Neural progenitor cell (in vitro differentiated cells): ENCODE results near the gene LGALS4. TPM values are rescaled to one million over a fixed set of nuclear protein-coding genes. Genes with fewer than 3 reads are reported as not detected.
"Not testable (repeated sequence)": the region's sequence is repeated elsewhere in the genome, so short reads cannot be mapped to it uniquely, and the experiment has no call there.

Source experiments
- DNase-seq: peaks from one replicate; pipeline ENCODE4 v3.0.0-alpha.2; 2016; ENCODE audit warnings: low spot score
- H2AFZ ChIP-seq: fragments of 200-600 bp; sonication (generic); replicated peaks from 2 replicates; pipeline ENCODE4 v1.6.1; 2016; ENCODE audit warnings: antibody characterized with exemption
- H3F3A ChIP-seq: fragments of 200-600 bp; sonication (generic); 2 replicates; pipeline ENCODE4 v1.6.1; 2016; ENCODE audit warnings: antibody characterized with exemption, low read depth
- H3K27ac ChIP-seq: fragments of 200-600 bp; sonication (generic); 2 replicates; pipeline ENCODE4 v1.5.1; 2016; ENCODE audit warnings: mild to moderate bottlenecking
- H3K27me3 ChIP-seq: fragments of 200-600 bp; sonication (generic); 2 replicates; pipeline ENCODE4 v1.6.1; 2016; ENCODE audit warnings: mild to moderate bottlenecking, moderate library complexity
- H3K36me3 ChIP-seq: fragments of 200-600 bp; sonication (generic); 2 replicates; pipeline ENCODE4 v1.5.1; 2016
- H3K4me1 ChIP-seq: fragments of 200-600 bp; sonication (generic); 2 replicates; pipeline ENCODE4 v1.6.1; 2016; ENCODE audit warnings: mixed run types
- H3K4me2 ChIP-seq: fragments of 200-600 bp; sonication (generic); 2 replicates; pipeline ENCODE4 v1.6.1; 2016
- H3K4me3 ChIP-seq: fragments of 200-600 bp; sonication (generic); 2 replicates; pipeline ENCODE4 v1.5.1; 2016
- H3K79me2 ChIP-seq: fragments of 200-600 bp; sonication (generic); 2 replicates; pipeline ENCODE4 v1.6.1; 2016; ENCODE audit warnings: low read depth
- H3K9ac ChIP-seq: fragments of 200-600 bp; sonication (generic); 2 replicates; pipeline ENCODE4 v1.6.1; 2016
- H3K9me3 ChIP-seq: fragments of 200-600 bp; sonication (generic); 2 replicates; pipeline ENCODE4 v1.5.1; 2016; ENCODE audit warnings: low read depth
- H4K20me1 ChIP-seq: fragments of 200-600 bp; sonication (generic); 2 replicates; pipeline ENCODE4 v1.6.1; 2016; ENCODE audit warnings: low read depth
- H3K27ac Mint-ChIP-seq: 3 replicates; pipeline ENCODE4 v1.8.0; 2021; ENCODE audit warnings: mixed read lengths
- H3K27me3 Mint-ChIP-seq: 2 replicates; pipeline ENCODE4 v1.8.0; 2022; ENCODE audit warnings: low read depth, mild to moderate bottlenecking, inconsistent platforms, moderate library complexity, mixed read lengths; ENCODE audit not compliant: insufficient read depth
- H3K36me3 Mint-ChIP-seq: 3 replicates; pipeline ENCODE4 v1.8.0; 2021; ENCODE audit warnings: mixed read lengths
- H3K4me1 Mint-ChIP-seq: 3 replicates; pipeline ENCODE4 v1.8.0; 2021; ENCODE audit warnings: mixed read lengths
- H3K4me3 Mint-ChIP-seq: 3 replicates; pipeline ENCODE4 v1.8.0; 2021; ENCODE audit warnings: mild to moderate bottlenecking, moderate library complexity, mixed read lengths
- H3K9me3 Mint-ChIP-seq: 3 replicates; pipeline ENCODE4 v1.8.0; 2020; ENCODE audit warnings: mixed read lengths
- EZH2 ChIP-seq: fragments of 200-600 bp; sonication (generic); IDR thresholded peaks from 2 replicates; pipeline ENCODE4 v1.6.1; 2017; ENCODE audit warnings: antibody characterized with exemption, mild to moderate bottlenecking, moderate library complexity
- EZH2phosphoT487 ChIP-seq: fragments of 200-600 bp; sonication (generic); IDR thresholded peaks from 2 replicates; pipeline ENCODE4 v1.6.1; 2017; ENCODE audit warnings: antibody characterized with exemption
- total RNA-seq: library from RNA; depleted of rRNA; stranded (reverse); fragments of >200 nt; gene quantifications from 2 replicates; pipeline ENCODE4 v1.2.3, GENCODE V29; 2015; ENCODE audit warnings: low replicate concordance
- TF ChIP-seq, protein P1 (sequence below): fragments of 200-600 bp; sonication (generic); IDR thresholded peaks from 2 replicates; pipeline ENCODE4 v1.5.1; 2017; ENCODE audit warnings: antibody characterized with exemption, mild to moderate bottlenecking

The LGALS4 gene
- total RNA-seq, 1 donor from 2014 or later, result not detected

GRCh38 chr19:38854961-38855360 lies 42.2 kb upstream of the LGALS4 start:
- H3K27ac Mint-ChIP-seq, result peak overlapping the region; percentile 76
- not testable (repeated sequence) for H3K27ac ChIP-seq, H3K36me3 ChIP-seq, H3K4me1 ChIP-seq, H3K9ac ChIP-seq, H3K4me3 ChIP-seq, H4K20me1 ChIP-seq, H3K27me3 ChIP-seq, H2AFZ ChIP-seq, H3K9me3 Mint-ChIP-seq, H3K4me2 ChIP-seq, H3K36me3 Mint-ChIP-seq, H3K79me2 ChIP-seq, DNase-seq, H3K9me3 ChIP-seq
- H3F3A ChIP-seq, result peaks cover 28% of the 10 kb centered on the region
- peaks cover 35% of the 10 kb centered on the region for H3K4me1 Mint-ChIP-seq
- H3K4me3 Mint-ChIP-seq, result peak overlapping the region; percentile 46
- H3K27me3 Mint-ChIP-seq, result peaks cover 10% of the 10 kb centered on the region

DNA sequence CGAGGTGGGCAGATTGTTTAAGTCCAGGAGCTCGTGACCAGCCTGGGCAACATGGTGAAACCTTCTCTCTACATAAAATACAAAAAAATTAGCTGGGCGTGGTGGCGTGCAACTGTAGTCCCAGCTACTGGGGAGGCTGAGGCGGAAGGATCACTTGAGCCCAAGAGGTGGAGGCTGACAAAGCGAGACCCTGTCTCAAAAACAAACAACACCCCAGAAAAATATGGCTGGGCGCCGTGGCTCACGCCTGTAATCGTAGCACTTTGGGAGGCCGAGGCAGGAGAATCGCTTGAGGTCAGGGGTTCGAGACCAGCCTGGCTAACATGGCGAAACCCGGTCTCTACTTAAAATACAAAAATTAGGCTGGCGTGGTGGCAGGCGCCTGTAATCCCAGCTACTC lies 40.5 kb upstream of the LGALS4 start:
- Histone ChIP-seq H4K20me1 (peaks cover 10% of the 10 kb centered on the region), H2AFZ (no peak overlapping the region), H3K36me3 (no peaks in the 10 kb centered on the region), H3K27ac (no peak overlapping the region), H3K79me2 (peaks cover 11% of the 10 kb centered on the region), H3K9ac (no peak overlapping the region), H3K9me3 (no peaks in the 10 kb centered on the region), H3K4me1 (peaks cover 12% of the 10 kb centered on the region), H3K27me3 (no peaks in the 10 kb centered on the region), H3F3A (peaks cover 33% of the 10 kb centered on the region), H3K4me3 (peak overlapping the region; percentile 98), H3K4me2 (peak overlapping the region; percentile 94)
- peaks cover 8% of the 10 kb centered on the region for H3K9me3 Mint-ChIP-seq
- H3K4me1 Mint-ChIP-seq, result peaks cover 35% of the 10 kb centered on the region
- H3K27me3 Mint-ChIP-seq, result peaks cover 11% of the 10 kb centered on the region
- no peak overlapping the region for H3K27ac Mint-ChIP-seq
- peak overlapping the region; percentile 95 for H3K4me3 Mint-ChIP-seq
- TF ChIP-seq, protein P1, sequence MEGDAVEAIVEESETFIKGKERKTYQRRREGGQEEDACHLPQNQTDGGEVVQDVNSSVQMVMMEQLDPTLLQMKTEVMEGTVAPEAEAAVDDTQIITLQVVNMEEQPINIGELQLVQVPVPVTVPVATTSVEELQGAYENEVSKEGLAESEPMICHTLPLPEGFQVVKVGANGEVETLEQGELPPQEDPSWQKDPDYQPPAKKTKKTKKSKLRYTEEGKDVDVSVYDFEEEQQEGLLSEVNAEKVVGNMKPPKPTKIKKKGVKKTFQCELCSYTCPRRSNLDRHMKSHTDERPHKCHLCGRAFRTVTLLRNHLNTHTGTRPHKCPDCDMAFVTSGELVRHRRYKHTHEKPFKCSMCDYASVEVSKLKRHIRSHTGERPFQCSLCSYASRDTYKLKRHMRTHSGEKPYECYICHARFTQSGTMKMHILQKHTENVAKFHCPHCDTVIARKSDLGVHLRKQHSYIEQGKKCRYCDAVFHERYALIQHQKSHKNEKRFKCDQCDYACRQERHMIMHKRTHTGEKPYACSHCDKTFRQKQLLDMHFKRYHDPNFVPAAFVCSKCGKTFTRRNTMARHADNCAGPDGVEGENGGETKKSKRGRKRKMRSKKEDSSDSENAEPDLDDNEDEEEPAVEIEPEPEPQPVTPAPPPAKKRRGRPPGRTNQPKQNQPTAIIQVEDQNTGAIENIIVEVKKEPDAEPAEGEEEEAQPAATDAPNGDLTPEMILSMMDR, result no peak
- no peak for TF ChIP-seq EZH2
- TF ChIP-seq EZH2phosphoT487, result no peak
- DNase-seq, result no peak
- peaks cover 11% of the 10 kb centered on the region for H3K36me3 Mint-ChIP-seq

DNA sequence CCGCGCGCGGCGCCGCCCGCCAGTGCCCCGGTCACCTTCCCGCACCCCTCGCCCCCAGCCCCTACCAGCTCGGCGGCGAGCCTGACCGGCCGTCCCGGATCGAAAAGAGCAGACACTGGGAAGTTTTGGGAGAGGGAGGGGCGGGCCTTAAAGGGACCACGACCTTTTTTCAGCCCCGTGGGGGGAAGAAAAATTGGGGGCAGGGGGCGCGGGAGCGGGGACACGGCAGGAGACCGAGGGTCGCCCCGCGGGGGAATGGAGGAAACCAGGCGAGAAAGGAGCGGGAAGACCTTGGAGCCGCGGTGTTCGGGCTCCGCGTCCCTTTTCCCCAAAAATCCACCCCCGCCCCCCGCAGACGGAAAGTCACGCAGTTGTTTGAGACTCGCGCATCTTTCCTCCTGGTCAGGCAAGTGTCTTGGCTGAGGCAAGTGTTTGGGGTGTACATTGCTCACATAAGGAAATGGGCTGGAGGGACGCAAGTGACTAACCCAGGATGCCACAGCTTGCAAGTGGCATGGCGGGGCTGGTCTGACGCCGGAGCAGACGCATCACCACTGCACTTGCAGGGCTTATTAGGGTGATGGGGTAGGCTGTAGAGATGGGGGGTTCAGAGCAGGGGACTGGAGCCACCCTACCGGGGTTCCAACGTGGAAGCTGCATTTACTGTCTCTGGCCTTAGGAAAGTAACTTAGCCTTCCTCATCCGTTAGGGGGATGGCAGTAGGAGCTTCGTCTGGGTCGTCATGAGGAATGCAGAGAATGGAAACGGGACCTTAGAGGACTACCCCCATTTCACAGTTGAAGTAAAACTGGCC lies 39.7 kb upstream of the LGALS4 start:
- Histone ChIP-seq H3K27ac (peak overlapping the region; percentile 95), H3K9me3 (no peaks in the 10 kb centered on the region), H3K4me2 (peak overlapping the region; percentile 94), H3K4me3 (peak overlapping the region; percentile 98), H3K79me2 (peaks cover 19% of the 10 kb centered on the region), H3F3A (peaks cover 41% of the 10 kb centered on the region), H3K4me1 (peaks cover 20% of the 10 kb centered on the region), H3K27me3 (no peaks in the 10 kb centered on the region), H2AFZ (peak overlapping the region; percentile 30), H3K9ac (peak overlapping the region; percentile 85), H4K20me1 (peaks cover 17% of the 10 kb centered on the region), H3K36me3 (peaks cover under 1% of the 10 kb centered on the region)
- Mint-ChIP-seq H3K9me3 (peaks cover 6% of the 10 kb centered on the region), H3K27me3 (peaks cover 12% of the 10 kb centered on the region), H3K27ac (peak overlapping the region; percentile 87), H3K4me1 (peaks cover 38% of the 10 kb centered on the region), H3K36me3 (peaks cover 14% of the 10 kb centered on the region), H3K4me3 (peak overlapping the region; percentile 95)
- TF ChIP-seq EZH2, result no peak
- TF ChIP-seq, protein P1, result no peak
- no peak for TF ChIP-seq EZH2phosphoT487
- peak; percentile 60 for DNase-seq

DNA sequence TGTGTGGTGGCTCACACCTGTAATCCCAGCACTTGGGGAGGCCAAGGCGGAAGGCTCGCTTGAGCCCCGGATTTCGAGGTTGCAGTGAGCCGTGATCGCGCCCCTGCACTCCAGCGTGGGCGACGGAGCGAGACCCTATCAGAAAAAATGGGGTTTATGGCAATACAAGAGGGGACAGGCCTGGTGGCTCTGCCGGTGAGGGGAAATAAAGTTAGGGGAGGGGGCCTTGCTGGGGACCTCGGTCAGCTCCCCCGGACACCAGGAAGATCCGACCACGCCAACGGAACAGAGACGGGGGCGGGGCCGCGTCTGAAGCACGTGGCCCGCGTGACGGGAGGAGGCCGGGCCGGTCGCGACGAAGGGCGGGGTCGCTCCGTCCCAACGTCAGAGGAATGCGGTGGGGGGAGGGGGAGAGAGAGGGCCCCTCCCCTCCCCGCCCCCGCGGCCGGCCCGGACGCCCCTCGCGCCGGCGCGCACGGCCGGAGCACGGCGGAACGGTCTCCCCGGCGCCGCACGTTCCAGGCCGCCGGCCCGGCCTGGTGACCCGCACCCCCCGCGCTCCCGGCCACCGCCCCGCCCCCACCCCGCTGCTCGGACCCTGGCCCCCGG lies 39.0 kb upstream of the LGALS4 start:
- Mint-ChIP-seq H3K36me3 (peaks cover 18% of the 10 kb centered on the region), H3K27me3 (peaks cover 12% of the 10 kb centered on the region), H3K27ac (peak overlapping the region; percentile 67), H3K4me3 (peak overlapping the region; percentile 95), H3K4me1 (peaks cover 39% of the 10 kb centered on the region), H3K9me3 (peaks cover 5% of the 10 kb centered on the region)
- Histone ChIP-seq H3K79me2 (peaks cover 26% of the 10 kb centered on the region), H3K27me3 (no peaks in the 10 kb centered on the region), H3K4me2 (peak overlapping the region; percentile 94), H3K9ac (no peak overlapping the region), H4K20me1 (peaks cover 25% of the 10 kb centered on the region), H3K4me3 (peak overlapping the region; percentile 98), H3K27ac (peak overlapping the region; percentile 95), H2AFZ (no peak overlapping the region), H3K4me1 (peaks cover 21% of the 10 kb centered on the region), H3K36me3 (peaks cover 4% of the 10 kb centered on the region), H3F3A (peaks cover 47% of the 10 kb centered on the region), H3K9me3 (no peaks in the 10 kb centered on the region)
- TF ChIP-seq EZH2 (no peak), EZH2phosphoT487 (no peak)
- TF ChIP-seq, protein P1, result no peak
- DNase-seq, result peak; percentile 96
